ENCODE data around the gene IL17A.
A peak's percentile ranks its signal among the peaks of the same experiment; 100 is the strongest.
"Not testable (repeated sequence)": the region's sequence is repeated elsewhere in the genome, so short reads cannot be mapped to it uniquely, and the experiment has no call there.

The IL17A gene

DNA sequence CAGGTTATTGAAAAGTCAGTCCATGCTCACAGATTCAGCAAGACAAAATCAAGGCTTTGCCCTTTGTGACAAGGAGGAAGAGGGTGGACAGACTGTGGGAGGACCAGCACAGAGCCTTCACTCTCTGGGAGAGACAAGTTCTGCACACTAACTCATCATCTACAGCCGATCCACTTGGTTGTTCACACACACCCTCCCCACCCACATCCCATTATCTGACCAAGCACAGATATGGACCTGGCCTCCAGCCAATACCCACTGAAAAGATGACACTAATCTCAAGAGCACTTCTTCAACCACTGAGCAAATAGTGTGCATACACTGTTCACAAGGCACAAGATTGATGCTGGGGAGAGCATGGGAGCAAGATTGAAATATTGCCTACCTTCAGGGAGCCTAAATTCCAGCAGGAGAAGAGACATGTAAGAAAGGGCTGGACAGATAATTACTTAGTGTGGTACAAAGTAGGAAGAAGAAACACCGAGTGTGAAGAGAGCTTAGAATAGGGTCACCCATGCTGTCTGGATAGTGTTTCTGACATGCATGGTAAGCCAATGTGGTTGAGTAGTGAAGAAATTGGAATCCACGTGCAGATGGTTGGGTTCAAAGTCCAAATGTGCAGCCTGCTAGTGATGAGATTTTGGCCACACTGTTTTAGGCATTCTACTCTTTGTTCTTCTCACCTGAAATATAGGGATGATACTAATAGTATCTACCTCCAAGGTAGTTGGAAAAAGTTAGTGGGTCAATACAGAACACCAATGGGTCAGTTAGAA, 21.7 kb upstream of the IL17A start:
- peak; percentile 86 for DNase-seq

DNA sequence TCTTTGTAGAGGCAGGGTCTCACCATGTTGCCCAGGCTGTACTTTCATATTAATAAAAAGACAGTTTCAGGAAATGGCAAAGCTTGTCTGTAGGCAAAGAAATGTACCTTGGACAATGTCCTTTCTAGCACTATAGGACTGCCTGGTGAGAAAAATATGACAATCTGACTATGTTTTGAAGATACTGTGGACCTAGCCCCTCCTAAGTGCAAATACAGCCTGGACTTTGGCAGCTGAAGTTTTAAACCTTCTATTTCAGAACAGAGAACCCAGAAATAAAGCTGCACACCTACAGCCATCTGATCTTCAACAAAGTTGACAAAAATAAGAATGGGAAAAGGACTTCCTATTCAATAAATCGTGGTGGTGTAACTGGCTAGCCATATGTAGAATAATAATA, 18.9 kb upstream of the IL17A start:
- no peak for DNase-seq

DNA sequence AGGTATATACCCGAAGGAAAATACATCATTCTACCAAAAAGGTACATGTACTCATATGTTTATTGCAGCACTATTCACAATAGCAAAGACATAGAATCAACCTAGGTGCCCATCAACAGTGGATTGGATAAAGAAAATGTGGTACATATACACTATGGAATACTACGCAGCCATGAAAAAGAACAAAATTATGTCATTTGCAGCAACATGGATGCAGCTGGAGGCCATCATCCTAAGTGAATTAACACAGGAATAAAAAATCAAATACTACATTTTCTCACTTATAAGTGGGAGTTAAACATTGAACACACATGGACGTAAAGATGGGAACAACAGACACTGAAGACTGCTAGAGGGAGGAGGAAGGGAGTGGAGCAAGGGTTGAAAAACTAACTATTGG, 17.8 kb upstream of the IL17A start:
- not testable (repeated sequence) for DNase-seq

DNA sequence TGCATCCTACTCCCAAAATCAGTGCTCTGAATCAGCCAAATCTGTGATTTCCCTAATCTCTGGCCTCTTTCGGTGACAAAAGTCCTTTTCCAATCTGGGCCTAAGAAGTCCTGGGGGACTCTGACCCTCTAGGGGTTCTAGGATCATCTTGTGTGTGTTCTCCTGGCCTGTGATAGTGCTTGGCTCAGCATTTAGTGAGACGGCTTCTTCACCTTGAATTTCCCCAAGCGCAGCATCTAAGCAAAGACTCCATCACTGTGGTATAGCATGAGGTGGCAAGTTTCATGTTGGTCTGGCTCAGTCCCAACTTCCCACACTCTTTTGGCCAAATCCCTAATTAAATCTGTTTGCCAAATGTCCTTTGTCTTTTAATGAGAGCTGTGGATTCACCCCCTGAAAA, 12.1 kb upstream of the IL17A start:
- no peak for DNase-seq

DNA sequence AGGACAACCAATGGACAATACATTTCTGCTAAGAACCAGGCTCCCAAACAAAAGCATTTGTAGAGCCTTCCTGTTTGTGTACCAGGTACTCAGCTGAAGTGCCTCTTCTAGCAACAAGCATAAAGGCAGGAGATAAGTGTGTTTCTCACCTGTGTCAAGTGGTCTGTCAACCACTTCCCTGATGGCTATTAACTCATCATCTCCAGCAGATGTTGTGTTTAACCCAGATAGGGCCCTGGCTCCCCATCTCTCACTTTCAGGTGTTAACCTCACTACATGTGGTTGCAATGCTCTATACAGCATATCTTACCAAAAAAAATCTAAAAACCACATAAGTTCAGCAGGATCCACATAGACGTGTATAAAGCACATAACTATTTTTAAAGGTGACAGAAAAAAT, 9.6 kb upstream of the IL17A start:
- no peak for DNase-seq

DNA sequence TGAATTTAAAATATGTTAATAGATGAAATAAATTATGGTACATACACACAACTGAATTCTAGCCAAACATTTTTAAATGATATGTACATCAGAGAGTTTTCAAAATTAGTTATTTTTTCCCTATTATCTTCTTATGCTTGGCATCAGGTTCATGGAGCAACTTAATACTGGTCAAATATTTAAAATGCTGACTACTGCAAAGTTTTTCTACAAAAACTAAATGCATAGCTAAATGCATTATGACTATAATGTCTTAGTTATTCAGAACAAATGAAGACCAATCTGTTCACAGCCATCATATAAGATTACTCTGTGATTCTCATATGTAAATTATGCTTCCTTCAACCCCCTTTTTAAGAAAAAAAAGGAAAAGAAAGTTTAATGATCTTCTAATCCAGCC, 8.2 kb upstream of the IL17A start:
- no peak for DNase-seq

DNA sequence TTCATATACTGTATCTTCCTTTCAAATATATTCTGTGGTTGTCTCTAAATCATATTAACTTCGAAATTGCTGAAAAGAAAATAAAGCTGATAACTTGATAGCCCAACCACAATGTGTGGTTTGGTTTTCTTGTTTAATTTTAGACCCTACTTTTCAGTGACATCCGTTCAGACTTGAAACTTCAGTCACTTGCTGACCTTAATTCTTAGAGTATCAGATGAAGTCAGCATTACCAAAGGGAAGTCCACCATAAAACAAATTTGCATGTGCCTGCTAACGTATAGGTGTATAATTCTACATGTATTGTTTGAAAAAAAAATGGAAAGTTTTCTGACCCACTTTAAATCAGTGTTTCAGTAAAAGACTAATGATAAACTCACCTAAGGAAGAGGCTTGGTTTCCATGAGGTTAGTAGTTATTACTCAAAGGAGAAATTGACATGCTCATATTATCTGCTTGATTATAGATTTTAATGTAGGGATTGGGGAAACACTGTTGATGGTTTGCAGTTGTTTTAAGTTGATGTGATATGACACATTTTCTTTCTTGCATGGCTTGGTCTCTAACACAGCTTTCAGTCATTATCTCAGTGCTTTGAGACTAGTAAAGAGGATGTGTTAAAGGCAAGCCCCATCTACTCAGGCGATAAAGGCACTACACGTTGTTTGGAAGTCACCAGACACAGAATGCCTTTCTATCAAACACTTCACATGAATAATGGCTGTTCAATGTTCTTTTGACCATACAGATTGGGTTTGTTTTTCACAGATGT, 5.2 kb upstream of the IL17A start:
- no peak for DNase-seq

DNA sequence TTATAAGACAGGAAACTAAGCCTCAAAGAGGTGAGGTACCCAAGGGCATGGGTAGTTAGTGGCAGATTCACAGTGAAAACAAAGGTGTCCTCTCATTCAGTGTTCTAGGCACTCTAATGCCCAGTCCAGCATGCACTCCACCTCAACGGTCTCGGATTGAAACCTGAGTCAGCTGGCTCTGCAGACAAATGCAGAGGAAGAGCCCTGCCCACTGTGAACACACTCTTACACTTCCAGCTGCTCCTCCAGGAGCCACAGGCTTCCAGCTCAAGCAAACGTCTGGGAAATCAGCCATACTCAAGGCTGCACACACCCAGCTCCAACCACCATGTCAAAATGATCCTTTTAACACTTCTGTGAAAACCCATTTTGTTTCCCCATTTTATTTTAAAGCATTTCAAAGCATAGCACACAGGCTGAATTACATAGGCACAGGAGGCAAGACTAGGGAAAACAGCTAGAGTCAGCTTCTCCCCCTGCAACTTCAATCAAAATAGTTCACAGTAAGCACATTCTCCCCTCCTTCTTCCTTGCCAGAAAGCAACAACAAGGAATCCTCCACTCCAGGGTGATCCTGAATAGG, 3.0 kb upstream of the IL17A start:
- no peak for DNase-seq

DNA sequence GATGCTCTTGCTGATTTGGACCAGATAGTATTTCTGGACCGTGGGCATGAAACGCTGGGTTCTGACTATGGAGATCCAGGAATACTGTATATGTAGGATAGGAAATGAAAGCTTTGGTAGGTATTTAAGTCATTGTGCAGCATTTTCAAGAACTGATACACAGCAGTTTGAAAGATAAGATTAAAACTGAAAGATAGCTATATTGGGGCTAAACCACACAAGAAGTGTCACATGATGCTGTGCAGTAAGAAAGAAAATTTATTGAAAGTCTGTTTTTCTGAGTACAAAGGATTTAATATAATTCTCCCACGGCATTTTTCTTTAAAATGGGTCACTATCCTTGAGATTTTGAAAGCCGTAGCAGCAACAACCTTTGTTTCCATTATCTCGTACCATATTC, 305 bp downstream of the IL17A start:
- no peak for DNase-seq

DNA sequence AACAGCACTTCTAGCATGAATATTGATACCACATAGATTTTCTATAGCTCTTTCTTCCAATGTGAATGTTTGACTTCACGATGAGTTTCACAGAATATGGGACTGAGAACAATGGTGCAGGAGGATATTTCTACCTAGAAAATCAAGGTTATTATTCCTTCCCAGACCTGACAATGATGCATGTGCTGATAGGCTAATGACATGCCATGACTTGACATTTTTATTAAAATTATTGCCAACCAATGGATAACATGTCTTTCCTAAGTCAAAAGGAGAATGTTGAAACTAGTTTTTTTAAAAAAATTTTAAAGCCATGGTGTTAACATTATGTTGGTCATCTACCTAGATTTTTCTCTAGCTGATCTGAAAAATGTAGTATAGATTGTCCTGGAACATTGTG, 923 bp downstream of the IL17A start:
- DNase-seq: no peak

DNA sequence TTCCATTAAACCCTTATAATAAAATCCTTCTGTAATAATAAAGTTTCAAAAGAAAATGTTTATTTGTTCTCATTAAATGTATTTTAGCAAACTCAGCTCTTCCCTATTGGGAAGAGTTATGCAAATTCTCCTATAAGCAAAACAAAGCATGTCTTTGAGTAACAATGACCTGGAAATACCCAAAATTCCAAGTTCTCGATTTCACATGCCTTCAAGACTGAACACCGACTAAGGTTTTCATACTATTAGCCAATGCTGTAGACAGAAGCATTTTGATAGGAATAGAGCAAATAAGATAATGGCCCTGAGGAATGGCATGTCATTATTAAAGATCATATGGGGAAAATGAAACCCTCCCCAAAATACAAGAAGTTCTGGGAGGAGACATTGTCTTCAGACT, 3.8 kb downstream of the IL17A start:
- no peak for DNase-seq

DNA sequence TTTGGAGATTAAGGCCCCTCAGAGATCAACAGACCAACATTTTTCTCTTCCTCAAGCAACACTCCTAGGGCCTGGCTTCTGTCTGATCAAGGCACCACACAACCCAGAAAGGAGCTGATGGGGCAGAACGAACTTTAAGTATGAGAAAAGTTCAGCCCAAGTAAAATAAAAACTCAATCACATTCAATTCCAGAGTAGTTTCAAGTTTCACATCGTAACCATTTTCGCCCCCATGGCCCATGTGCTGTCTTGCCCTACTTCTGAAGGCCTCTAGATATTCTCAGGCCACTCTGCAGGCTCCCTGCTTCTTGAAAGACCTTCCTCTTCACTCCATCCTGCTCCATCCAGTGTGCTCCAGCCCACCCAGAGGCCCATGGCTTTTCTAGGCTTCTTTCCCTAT, 4.2 kb downstream of the IL17A start:
- no peak for DNase-seq

DNA sequence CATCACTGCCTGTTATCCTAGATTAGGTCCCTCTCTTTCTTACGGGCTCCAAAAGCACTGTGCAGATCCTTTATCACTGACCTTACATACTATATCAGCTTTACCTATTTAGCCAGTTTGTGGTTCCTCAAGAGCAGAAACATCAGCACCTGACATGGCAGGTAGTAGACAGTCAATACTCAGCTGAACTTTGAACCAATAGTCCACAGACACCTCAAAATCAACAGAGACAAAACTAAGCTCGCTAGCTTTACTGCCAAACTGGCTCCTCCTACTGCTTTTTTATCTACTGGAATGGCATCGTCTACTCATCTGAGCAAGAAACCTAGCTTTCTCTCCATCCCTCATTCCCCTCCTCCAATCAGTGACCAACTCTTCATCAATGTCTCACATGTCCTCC, 5.6 kb downstream of the IL17A start:
- DNase-seq: no peak

DNA sequence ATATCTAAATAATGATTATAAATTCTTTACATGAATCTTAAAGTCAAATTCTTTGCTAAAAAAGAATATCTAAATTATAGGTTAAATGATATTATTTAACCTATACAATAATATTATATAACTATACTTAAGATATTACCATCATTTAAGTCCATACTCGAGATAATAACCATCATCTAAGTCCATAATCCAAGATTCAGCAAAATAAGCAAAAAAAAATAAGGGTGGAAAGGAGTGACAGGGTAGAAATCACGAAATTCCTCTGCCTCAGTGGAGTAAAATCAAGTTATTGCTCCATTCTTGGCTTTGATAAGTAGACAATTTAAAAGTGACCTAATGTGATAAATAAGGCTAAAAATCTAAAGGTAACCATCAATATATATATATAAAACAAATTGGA, 9.7 kb downstream of the IL17A start:
- no peak for DNase-seq

DNA sequence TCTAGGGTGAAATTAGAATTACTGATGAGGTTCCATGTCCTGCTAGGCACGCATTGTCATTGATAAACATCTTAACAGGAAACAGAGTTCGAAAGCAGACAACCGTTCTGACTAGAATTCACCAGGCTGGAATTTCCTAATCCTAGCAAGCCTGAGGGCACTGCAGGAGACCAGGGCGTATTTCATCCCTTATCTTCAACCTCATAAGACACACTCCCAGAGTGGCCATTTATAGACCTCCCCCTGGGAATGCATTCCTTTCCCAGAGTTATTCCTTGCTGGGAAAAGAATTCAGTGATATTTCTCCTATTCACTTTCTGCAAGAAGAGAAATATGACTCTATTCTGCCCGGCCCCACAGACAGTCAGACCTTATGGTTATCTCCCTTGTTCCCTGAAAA, 13.9 kb downstream of the IL17A start:
- not testable (repeated sequence) for DNase-seq

DNA sequence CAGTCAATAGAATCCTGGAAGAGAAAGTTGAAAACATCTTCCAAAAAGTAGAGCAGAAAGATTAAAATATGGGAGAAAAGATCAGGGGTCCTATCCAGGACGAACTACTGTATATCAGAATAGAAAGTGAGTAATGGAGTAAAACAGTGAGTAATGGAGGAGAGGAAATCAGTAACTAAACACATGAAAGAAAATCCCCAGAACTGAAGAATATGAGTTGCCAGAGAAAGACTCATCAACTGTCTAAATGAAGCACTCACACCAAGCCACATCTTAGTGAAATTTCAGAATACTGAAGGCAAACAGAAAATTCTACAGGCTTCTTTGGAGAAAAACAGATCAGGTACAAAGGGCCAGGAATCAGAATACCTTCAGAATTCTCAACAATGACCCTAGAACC, 14.9 kb downstream of the IL17A start:
- no peak for DNase-seq

DNA sequence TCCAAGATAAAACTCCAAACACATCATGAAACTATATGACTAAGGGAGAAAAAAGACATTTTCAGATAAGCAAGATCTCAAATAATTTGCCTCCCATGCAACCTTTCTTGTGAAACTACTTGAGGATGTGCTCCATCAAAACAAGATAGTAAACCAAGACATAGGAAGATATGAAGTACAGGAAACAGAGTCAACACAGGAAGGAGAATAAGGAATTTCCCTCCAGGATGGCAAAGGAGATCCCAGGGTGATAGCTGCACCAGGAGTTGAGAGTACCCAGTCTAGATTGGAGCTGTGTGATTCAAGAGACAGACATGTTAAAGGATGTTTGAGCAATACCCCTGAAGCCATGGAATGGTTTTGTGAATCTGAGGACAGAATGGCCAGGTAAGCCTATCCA, 15.3 kb downstream of the IL17A start:
- DNase-seq: no peak

DNA sequence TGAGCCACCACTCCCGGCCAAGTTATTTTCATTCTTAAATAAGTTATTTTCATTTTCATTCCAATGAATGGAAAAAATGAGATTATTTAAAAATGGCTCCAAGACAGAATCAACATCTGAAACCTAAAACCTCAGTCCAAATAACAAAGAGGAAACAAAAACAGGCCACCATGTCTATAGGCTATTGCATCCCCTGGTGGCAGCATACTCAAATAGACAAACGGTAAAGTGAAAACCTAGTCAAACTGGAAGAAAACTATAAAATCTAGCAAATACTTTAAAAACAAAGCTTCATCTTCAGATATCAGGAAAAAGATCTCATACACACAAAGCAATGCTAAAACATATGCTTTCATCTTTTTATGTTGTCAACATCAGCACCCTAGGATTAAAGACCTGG, 20.9 kb downstream of the IL17A start:
- DNase-seq: no peak

DNA sequence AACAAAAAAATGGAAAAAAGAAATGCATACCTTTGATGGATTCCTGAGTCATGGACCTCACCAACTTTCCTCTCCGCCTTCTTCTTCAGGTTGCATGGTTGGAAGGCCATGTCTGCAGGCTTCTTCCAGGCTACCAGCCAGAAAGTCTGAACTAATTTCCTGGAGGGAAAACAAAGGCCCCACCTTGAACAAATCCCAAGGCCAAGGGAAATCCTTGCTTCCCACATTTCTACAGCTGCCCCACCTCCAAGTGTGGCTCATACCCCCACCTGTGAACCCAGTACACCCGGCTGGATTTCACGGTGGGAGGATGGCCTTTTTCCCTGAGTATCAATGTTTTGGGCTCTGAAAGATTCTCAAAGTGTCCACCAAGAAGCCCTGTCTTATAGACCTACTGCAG, 22.4 kb downstream of the IL17A start:
- no peak for DNase-seq

DNA sequence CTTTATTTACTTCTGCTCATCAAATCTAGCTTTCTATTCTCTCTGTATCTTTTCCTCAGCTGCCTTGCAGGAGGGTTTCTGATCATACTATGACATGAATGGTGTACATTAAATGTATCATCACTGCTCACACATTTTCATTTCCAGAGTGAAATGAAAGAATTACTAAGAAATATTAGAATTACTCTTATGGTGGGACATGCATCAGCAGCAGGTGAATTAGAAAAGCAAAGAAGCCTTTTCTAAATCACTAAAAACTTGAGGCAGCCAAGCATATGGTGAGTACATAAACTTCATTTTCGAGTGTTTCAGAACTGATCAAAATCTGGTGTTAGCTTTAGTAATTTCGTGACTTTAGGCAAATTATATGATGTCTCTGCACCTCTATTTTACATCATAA, 23.6 kb downstream of the IL17A start:
- no peak for DNase-seq

DNA sequence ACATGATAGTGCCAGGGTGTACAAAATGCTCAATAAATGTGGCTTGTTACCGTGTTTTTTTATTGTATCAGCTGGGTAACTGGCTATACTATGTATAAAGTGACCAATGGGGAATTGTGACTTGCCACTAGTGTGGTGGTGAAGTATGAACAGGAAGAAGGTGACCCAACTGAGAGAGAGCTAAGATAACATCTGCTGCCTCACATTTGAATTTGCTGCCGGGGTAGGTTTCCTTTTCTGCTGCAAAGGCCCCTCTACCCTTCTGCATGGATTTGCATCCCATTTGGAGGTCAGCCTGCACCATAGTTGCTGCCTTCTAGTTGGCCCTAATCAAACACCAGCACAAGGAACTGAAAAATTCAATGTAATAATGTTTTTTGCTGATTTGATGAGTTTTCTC, 24.1 kb downstream of the IL17A start:
- DNase-seq: no peak

DNA sequence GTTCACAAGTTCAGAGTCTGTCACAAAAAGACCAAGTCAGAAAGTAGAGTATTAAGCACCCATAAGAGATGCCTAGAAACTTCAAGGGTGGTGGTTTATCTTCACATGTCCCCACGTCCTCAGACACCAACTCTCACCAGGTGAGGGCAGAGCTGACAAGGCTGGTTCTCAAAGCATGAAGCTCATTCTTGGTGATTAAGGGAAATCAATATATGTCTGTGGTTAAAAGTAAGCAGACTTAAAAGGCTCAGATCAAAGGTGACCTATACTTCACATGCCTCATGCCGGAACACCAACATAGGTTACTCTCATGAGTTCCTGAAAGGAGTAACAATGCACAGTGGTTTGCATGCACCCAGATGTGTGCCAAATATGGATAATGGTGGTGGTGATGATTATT, 27.0 kb downstream of the IL17A start:
- DNase-seq: peak; percentile 13

DNA sequence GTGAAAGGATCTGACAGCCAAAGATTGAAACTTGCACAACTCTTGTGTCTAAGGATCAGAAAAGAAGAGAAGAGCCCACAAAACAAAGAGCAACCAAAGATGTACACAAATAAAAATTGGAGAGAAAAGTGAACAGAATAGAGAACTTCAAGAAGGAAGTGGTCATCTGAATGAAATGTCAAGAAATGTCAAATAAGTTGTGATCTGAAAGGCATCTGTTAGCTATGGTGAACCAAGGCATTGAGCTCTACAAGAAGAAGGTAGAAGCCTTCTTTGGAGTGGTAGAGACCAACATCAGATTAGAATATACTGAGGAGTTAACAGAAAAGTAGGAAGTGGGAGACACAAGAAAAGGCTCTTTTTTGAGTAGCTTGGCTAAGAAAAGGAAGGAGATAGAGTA, 29.6 kb downstream of the IL17A start:
- no peak for DNase-seq

DNA sequence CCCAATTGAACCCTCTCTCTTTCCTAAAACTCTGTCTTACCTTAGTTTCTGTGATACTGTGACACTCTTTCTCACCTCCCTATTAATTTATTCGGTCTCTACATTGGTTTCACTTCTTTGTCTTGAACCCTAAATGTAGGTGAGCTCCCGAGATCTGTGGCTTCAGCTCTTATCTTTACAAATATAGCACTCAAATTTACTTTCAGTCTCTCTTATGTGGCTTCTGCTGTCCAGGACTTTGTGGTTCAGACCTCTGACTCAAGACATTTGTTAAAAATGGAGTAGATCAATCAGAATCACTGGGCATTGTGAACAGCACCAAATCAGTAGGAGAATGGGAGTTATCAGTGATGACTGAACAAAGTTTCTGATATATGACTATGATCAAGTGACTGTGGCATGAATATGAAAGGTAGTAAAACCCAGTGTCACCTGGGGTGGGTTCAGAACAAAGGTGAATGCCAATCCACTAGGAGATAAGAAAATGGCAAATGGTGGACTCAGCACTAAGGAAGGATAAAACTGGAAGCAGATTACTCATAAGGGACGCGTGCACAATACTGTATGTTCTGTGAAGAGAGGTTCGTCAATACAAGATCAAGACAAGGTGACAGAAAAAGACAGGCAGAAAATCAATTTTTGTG, 30.9 kb downstream of the IL17A start:
- no peak for DNase-seq
